ENCODE results near the gene STXBP3.

GRCh38 chr1:108847494-108847893 is 101.0 kb downstream of the STXBP3 start:
- TF ChIP-seq CTCF (IDR thresholded peaks at IDR 0.05) (no peak), ZFX (IDR thresholded peaks at IDR 0.05; ENCODE audit: borderline replicate concordance) (no peak)
